PC-3 (cell line): ENCODE measurements around the gene PIGL. TPM values are rescaled to one million over a fixed set of nuclear protein-coding genes. Genes with fewer than 3 reads are reported as not detected.
"Not testable (repeated sequence)": the region's sequence is repeated elsewhere in the genome, so short reads cannot be mapped to it uniquely, and the experiment has no call there.

Experiments used
- ATAC-seq: fragments of 200-7000 bp; cut with Tn5 transposase; 2 replicates; pipeline ENCODE4 v1.9.1; 2020; ENCODE audit warnings: mild to moderate bottlenecking, moderate library complexity
- BruUV-seq: library from RNA; stranded (reverse); fragments of 400-500 nt; replicated peaks from 2 replicates; lab custom pipeline; 2021; lab: Mats Ljungman, UMichigan
- CTCF ChIA-PET: fragments of 300-600 bp; sonication (Branson Sonifier 250); formaldehyde crosslinking; loops from one replicate; lab custom pipeline; 2022; ENCODE audit warnings: antibody characterized with exemption; lab: Charles Lee
- POLR2A ChIA-PET: fragments of 300-600 bp; sonication (Branson Sonifier 250); formaldehyde crosslinking; loops from one replicate; lab custom pipeline; 2022; ENCODE audit warnings: antibody characterized with exemption; ENCODE audit not compliant: unreplicated experiment; lab: Charles Lee
- DNase-seq: peaks from one replicate; pipeline ENCODE4 v3.0.0-alpha.2; 2015
- H2AFZ ChIP-seq: fragments of 300-600 bp; sonication (generic); 2 replicates; pipeline ENCODE4 v1.6.0; 2016; ENCODE audit warnings: antibody characterized with exemption, low read length
- H3F3A ChIP-seq: fragments of 300-600 bp; sonication (generic); one replicate; pipeline ENCODE4 v1.6.0; 2017; ENCODE audit warnings: antibody characterized with exemption, low read length, control low read depth, mild to moderate bottlenecking; ENCODE audit not compliant: unreplicated experiment
- H3K27ac ChIP-seq: fragments of 300-600 bp; sonication (generic); 2 replicates; pipeline ENCODE4 v1.5.1; 2016; ENCODE audit warnings: mild to moderate bottlenecking, low read length
- H3K27me3 ChIP-seq: fragments of 300-600 bp; sonication (generic); 2 replicates; pipeline ENCODE4 v1.6.1; 2016; ENCODE audit warnings: low read length, mixed read lengths
- H3K36me3 ChIP-seq: fragments of 300-600 bp; sonication (generic); 2 replicates; pipeline ENCODE4 v1.6.1; 2016; ENCODE audit warnings: low read depth, mixed run types, low read length, mixed read lengths
- H3K4me1 ChIP-seq: fragments of 300-600 bp; sonication (generic); 2 replicates; pipeline ENCODE4 v1.5.1; 2016; ENCODE audit warnings: low read length; ENCODE audit not compliant: insufficient read depth
- H3K4me2 ChIP-seq: fragments of 300-600 bp; sonication (generic); 2 replicates; pipeline ENCODE4 v1.6.0; 2016; ENCODE audit warnings: low read length
- H3K4me3 ChIP-seq: fragments of 300-600 bp; sonication (generic); 2 replicates; pipeline ENCODE4 v1.5.1; 2016; ENCODE audit warnings: mild to moderate bottlenecking, low read length, mixed read lengths
- H3K79me2 ChIP-seq: fragments of 300-600 bp; sonication (generic); 2 replicates; pipeline ENCODE4 v1.6.1; 2017; ENCODE audit warnings: low read length, mixed read lengths
- H3K9ac ChIP-seq: fragments of 300-600 bp; sonication (generic); 2 replicates; pipeline ENCODE4 v1.6.0; 2016; ENCODE audit warnings: mild to moderate bottlenecking, low read length
- H3K9me2 ChIP-seq: fragments of 300-600 bp; sonication (generic); replicated peaks from 2 replicates; pipeline ENCODE4 v1.6.1; 2016; ENCODE audit warnings: mixed run types, low read length, mixed read lengths
- H3K9me3 ChIP-seq: fragments of 300-600 bp; sonication (generic); 2 replicates; pipeline ENCODE4 v1.6.1; 2016; ENCODE audit warnings: low read length, mixed read lengths
- H4K20me1 ChIP-seq: fragments of 300-600 bp; sonication (generic); 2 replicates; pipeline ENCODE4 v1.6.1; 2016; ENCODE audit warnings: low read length, mixed read lengths
- EZH2 ChIP-seq: fragments of 300-600 bp; sonication (generic); IDR thresholded peaks from one replicate; pipeline ENCODE4 v1.6.1; 2017; ENCODE audit warnings: antibody characterized with exemption, mild to moderate bottlenecking, low read length; ENCODE audit not compliant: unreplicated experiment
- EZH2phosphoT487 ChIP-seq: fragments of 300-600 bp; sonication (generic); IDR thresholded peaks from 2 replicates; pipeline ENCODE4 v1.6.1; 2018; ENCODE audit warnings: mild to moderate bottlenecking, antibody characterized with exemption, low read length, borderline replicate concordance
- intact Hi-C: fragments of 100-400 bp; cut with micrococcal nuclease; formaldehyde crosslinking; loops from 2 replicates; pipeline ENCODE4 v1.9.0; 2023
- total RNA-seq: library from RNA; depleted of rRNA; stranded (reverse); fragments of >200 nt; gene quantifications from 2 replicates; pipeline ENCODE4 v1.2.3, GENCODE V29; 2014
- TF ChIP-seq, protein P1 (sequence below): fragments of 300-600 bp; sonication (generic); conservative IDR thresholded peaks from 2 replicates; pipeline ENCODE4 v1.5.1; 2017; ENCODE audit warnings: antibody characterized with exemption, low read depth, mild to moderate bottlenecking, low read length

The PIGL gene
- total RNA-seq, 1 experiment from 2014 or later, result 37.4 TPM

DNA sequence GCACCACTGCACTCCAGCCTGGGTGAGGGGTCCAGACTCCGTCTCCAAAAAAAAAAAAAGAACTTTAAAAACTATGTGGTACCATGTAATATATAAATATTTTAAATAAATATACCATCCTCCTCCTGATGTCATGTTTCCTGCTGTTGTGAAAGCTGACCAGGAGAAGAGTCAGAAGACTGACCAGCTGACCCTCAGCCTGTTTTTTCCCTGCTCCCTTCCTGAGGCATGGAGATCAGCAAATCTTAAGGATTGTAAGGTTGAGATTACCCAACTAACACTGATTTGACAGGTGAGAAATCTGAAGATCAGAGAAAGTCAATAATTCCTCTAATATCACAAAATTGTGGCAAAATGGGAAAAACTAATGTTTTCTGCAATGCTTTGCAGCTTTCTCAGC is 19.7 kb upstream of the PIGL start:
- intact Hi-C loops, result no loop called here
- ChIA-PET POLR2A (no interaction called here), CTCF (no interaction called here)
- no TSS peak for BruUV-seq
- no peak overlapping the region for H3K4me3 ChIP-seq
- TF ChIP-seq EZH2 (no peak), EZH2phosphoT487 (no peak)
- TF ChIP-seq, protein P1, sequence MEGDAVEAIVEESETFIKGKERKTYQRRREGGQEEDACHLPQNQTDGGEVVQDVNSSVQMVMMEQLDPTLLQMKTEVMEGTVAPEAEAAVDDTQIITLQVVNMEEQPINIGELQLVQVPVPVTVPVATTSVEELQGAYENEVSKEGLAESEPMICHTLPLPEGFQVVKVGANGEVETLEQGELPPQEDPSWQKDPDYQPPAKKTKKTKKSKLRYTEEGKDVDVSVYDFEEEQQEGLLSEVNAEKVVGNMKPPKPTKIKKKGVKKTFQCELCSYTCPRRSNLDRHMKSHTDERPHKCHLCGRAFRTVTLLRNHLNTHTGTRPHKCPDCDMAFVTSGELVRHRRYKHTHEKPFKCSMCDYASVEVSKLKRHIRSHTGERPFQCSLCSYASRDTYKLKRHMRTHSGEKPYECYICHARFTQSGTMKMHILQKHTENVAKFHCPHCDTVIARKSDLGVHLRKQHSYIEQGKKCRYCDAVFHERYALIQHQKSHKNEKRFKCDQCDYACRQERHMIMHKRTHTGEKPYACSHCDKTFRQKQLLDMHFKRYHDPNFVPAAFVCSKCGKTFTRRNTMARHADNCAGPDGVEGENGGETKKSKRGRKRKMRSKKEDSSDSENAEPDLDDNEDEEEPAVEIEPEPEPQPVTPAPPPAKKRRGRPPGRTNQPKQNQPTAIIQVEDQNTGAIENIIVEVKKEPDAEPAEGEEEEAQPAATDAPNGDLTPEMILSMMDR, result no peak
- H3K27ac ChIP-seq, result no peak overlapping the region
- H3K4me2 ChIP-seq, result no peak overlapping the region
- H3K36me3 ChIP-seq, result peaks cover 13% of the 10 kb centered on the region; the same call in 1 of the 2 replicates
- ATAC-seq (no peak), DNase-seq (no peak)
- H3K9ac ChIP-seq, result no peak overlapping the region
- H4K20me1 ChIP-seq, result 0 out of 2 replicates have a peak, but pooled peaks cover 7% of the 10 kb centered on the region
- H3K9me2 ChIP-seq, result no peaks in the 10 kb centered on the region
- H3K27me3 ChIP-seq, result no peaks in the 10 kb centered on the region
- H3F3A ChIP-seq, result no peaks in the 10 kb centered on the region
- 0 out of 2 replicates have a peak, but pooled peaks cover 3% of the 10 kb centered on the region for H3K4me1 ChIP-seq
- peaks cover 87% of the 10 kb centered on the region for H3K79me2 ChIP-seq
- H3K9me3 ChIP-seq, result no peaks in the 10 kb centered on the region
- H2AFZ ChIP-seq, result no peak overlapping the region

DNA sequence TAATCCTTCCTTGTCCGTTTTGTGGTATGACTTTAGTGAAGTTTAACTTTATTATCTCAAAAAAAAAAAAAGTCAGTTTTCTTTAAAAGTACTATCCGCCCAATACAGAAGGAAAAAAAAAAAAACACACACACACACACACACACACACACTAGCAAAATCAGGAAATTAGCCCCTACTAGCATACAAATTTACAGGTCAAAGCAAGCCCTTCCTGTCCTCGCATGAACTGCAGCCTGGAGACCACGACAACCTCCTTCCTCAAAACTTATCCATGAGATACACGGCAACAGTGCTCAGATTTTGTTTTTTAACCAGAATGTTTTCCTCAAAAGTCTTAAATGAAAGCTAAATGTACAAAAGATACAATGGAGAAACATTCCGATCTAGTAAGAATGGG is 17.9 kb upstream of the PIGL start:
- DNase-seq (no peak), ATAC-seq (no peak)
- Histone ChIP-seq H3K9ac (no peak overlapping the region), H4K20me1 (0 out of 2 replicates have a peak, but pooled peaks cover 10% of the 10 kb centered on the region), H3F3A (no peaks in the 10 kb centered on the region), H3K9me3 (no peaks in the 10 kb centered on the region), H3K27ac (no peak overlapping the region), H3K4me1 (peaks cover 9% of the 10 kb centered on the region; the same call in 1 of the 2 replicates), H3K4me3 (no peak overlapping the region), H3K79me2 (peaks cover 95% of the 10 kb centered on the region), H3K9me2 (no peaks in the 10 kb centered on the region), H2AFZ (no peak overlapping the region), H3K36me3 (peaks cover 2% of the 10 kb centered on the region; the same call in 1 of the 2 replicates), H3K4me2 (no peak overlapping the region), H3K27me3 (no peaks in the 10 kb centered on the region)
- intact Hi-C loops, result no loop called here
- no TSS peak for BruUV-seq
- CTCF ChIA-PET, result no interaction called here
- no peak for TF ChIP-seq EZH2phosphoT487
- TF ChIP-seq EZH2, result no peak
- TF ChIP-seq, protein P1, result no peak
- POLR2A ChIA-PET, result no interaction called here

DNA sequence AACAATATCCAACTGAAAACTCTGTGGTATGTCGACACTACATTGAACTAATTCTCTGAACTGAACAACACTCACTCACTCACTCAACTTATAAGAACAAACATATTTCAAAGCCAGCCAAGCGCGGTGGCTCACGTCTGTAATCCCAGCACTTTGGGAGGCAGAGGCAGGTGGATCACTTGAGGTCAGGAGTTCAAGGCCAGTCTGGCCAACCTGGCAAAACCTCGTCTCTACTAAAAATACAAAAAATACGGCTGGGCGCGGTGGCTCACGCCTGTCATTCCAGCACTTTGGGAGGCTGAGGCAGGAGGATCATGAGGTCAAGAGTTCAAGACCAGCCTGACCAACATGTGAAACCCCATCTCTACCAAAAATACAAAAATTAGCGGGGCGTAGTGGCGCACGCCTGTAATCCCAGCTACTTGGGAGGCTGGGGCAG is 15.3 kb upstream of the PIGL start:
- H3K36me3 ChIP-seq, H3F3A ChIP-seq, H3K9ac ChIP-seq, H3K27me3 ChIP-seq, H3K9me3 ChIP-seq, H3K4me3 ChIP-seq, CTCF ChIA-PET, H3K9me2 ChIP-seq, H3K4me2 ChIP-seq, BruUV-seq, ATAC-seq, H3K27ac ChIP-seq, H2AFZ ChIP-seq, intact Hi-C loops, POLR2A ChIA-PET, DNase-seq: not testable (repeated sequence)
- Histone ChIP-seq H3K4me1 (peaks cover 24% of the 10 kb centered on the region), H4K20me1 (0 out of 2 replicates have a peak, but pooled peaks cover 16% of the 10 kb centered on the region), H3K79me2 (peaks cover 99% of the 10 kb centered on the region)

DNA sequence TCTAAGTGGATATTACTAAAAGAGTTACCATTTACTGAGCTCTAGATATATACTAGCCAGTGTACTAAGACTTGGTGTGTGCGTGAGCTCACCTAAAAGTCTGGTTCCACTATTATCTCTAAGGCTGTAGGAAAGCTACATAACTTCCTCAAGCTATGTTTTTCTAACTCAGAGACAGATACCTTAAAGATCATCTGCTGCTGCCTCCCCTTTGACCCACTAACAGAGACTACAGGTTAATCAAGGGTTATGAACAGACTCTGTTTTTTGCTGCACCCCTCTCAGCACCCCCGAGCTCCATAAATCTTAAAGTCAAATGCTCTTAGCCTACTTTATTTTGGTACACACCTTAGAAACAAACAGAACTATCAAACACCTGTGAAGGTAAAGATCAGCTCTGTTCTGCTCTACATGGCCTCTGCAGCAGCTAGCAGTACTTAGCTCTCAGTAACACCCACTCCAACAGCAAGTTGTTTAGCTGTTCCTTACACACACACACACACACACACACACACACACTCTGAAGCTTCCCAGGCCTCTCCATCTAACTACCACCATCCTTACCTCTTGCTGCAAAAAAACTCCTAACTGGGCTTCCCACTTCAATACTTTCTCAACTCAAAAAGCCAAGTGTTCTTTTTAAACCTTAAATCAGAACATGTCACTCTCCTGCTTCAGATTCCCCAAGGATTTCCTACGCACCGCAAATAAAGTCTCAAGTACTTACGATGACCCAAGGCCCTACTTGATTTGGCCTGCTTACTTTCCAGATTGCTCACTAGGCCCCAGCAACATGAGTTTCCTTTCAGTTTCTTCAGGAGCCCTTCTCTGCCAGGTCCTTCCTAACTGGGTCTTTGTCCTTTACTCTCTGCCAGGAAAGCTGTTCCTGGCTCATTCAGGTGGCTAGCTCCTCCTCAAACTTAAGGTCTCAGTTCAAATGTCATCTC is 14.2 kb upstream of the PIGL start:
- H3K27ac ChIP-seq, CTCF ChIA-PET: not testable (repeated sequence)

DNA sequence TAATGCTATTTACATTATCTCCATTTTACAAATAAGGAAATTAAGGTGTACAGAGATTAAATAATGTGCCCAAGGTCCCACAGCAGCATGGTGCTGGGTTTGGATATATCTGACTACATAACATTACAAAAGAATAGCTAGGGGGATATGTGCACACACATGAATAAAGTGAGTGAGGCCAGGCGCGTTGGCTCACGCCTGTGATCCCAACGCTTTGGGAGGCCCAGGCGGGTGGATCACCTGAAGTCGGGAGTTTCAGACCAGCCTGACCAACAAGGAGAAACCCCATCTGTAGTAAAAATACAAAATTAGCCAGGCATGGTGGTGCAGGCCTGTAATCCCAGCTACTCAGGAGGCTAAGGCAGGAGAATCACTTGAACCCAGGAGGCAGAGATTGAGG is 12.2 kb upstream of the PIGL start:
- H3K9me2 ChIP-seq, H3K9me3 ChIP-seq, BruUV-seq, H3K4me2 ChIP-seq, intact Hi-C loops, ATAC-seq, H3F3A ChIP-seq, H3K4me3 ChIP-seq, H2AFZ ChIP-seq, H3K36me3 ChIP-seq, H3K27ac ChIP-seq, CTCF ChIA-PET, H4K20me1 ChIP-seq, H3K27me3 ChIP-seq, DNase-seq, H3K9ac ChIP-seq: not testable (repeated sequence)
- Histone ChIP-seq H3K79me2 (peaks cover 99% of the 10 kb centered on the region), H3K4me1 (peaks cover 32% of the 10 kb centered on the region)
- POLR2A ChIA-PET, result interaction anchor here (0.7 kb wide), 1 partner anchor 20 kb away, joined by 4 read pairs; no protein-coding TSS in a partner anchor

More for the DNA sequence above, 14.2 kb upstream of the PIGL start:
- H3K4me2 ChIP-seq, ATAC-seq, H2AFZ ChIP-seq, H3K9ac ChIP-seq, BruUV-seq, H3K9me3 ChIP-seq, H3K27me3 ChIP-seq, H3K9me2 ChIP-seq, POLR2A ChIA-PET, intact Hi-C loops, H3K36me3 ChIP-seq, H3K4me3 ChIP-seq, H3F3A ChIP-seq, DNase-seq: not testable (repeated sequence)
- H3K4me1 ChIP-seq, result peaks cover 33% of the 10 kb centered on the region
- 0 out of 2 replicates have a peak, but pooled peaks cover 16% of the 10 kb centered on the region for H4K20me1 ChIP-seq
- H3K79me2 ChIP-seq, result peaks cover 98% of the 10 kb centered on the region
